Effector memory CD8-positive, alpha-beta T cell (primary cell): ENCODE data around the gene NSG1.

Experiments used
- ATAC-seq: fragments of 150-1000 bp; cut with Tn5 transposase; replicated peaks from 2 replicates; pipeline ENCODE4 v1.10.0; 2021; ENCODE audit warnings: mild to moderate bottlenecking, moderate library complexity
- DNase-seq, 3 experiments: peaks; one replicate each; pipeline ENCODE4 v3.0.0; 2021
- H3K27ac Mint-ChIP-seq, 2 donors: one replicate each; pipeline ENCODE4 v1.8.0; 2022; ENCODE audit warnings: mild to moderate bottlenecking in 2 of 2, mixed read lengths in 2 of 2, moderate library complexity in 2 of 2
- H3K27me3 Mint-ChIP-seq, 2 donors: one replicate each; pipeline ENCODE4 v1.8.0; 2022; ENCODE audit warnings: mixed read lengths in 2 of 2
- H3K36me3 Mint-ChIP-seq: one replicate; pipeline ENCODE4 v1.8.0; 2022; ENCODE audit warnings: mild to moderate bottlenecking, moderate library complexity, mixed read lengths; ENCODE audit not compliant: insufficient read depth
- H3K4me1 Mint-ChIP-seq, 2 donors: one replicate each; pipeline ENCODE4 v1.8.0; 2022; ENCODE audit warnings: low read depth in 2 of 2, mixed read lengths in 2 of 2
- H3K4me3 Mint-ChIP-seq, 2 donors: one replicate each; pipeline ENCODE4 v1.8.0; 2022; ENCODE audit warnings: mild to moderate bottlenecking in 2 of 2, mixed read lengths in 2 of 2, moderate library complexity in 2 of 2
- H3K9me3 Mint-ChIP-seq, 2 donors: one replicate each; pipeline ENCODE4 v1.8.0; 2022; ENCODE audit warnings: mixed read lengths in 2 of 2

NSG1 gene

GRCh38 chr4:4409416-4410115, 22.7 kb downstream of the NSG1 start:
- DNase-seq: no peak
- peaks cover 0 to 6% of the 10 kb centered on the region in 2 donors for H3K4me1 Mint-ChIP-seq

GRCh38 chr4:4410271-4410670, 23.4 kb downstream of the NSG1 start:
- H3K36me3 Mint-ChIP-seq: peaks cover 17% of the 10 kb centered on the region

More at GRCh38 chr4:4409416-4410115, 22.7 kb downstream of the NSG1 start:
- no peak for ATAC-seq
- peaks cover 16% of the 10 kb centered on the region for H3K36me3 Mint-ChIP-seq
- no peak overlapping the region for H3K4me3 Mint-ChIP-seq
- no peaks in the 10 kb centered on the region for H3K9me3 Mint-ChIP-seq
- H3K27me3 Mint-ChIP-seq: peaks cover 0 to 9% of the 10 kb centered on the region in 2 donors
- H3K27ac Mint-ChIP-seq: no peak overlapping the region

DNA sequence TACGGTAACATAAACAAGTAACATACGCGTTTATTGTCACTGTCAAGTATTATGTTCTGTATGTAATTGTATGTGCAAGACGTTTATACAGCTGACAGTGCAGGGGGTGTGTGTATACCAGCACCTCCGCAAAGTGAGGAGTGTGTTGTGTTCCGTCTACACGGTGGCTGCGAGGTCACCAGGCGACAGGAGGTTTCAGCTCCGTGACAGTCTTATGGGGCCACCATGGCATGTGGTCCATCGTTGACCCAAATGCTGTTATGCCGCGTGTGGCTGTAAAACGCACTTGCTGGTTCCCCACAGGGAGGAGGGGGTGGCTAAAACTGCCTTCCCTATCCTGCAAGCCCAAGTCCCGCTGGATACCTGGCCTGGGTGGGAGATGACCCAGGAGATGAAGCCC, 25.0 kb downstream of the NSG1 start:
- DNase-seq (no peak), ATAC-seq (no peak)
- Mint-ChIP-seq H3K4me3 (no peak overlapping the region), H3K4me1 (peaks cover 0 to 6% of the 10 kb centered on the region in 2 donors), H3K36me3 (peaks cover 16% of the 10 kb centered on the region), H3K27me3 (peaks cover 0 to 6% of the 10 kb centered on the region in 2 donors), H3K27ac (no peak overlapping the region), H3K9me3 (no peaks in the 10 kb centered on the region)

More at GRCh38 chr4:4410271-4410670, 23.4 kb downstream of the NSG1 start:
- H3K4me3 Mint-ChIP-seq: no peak overlapping the region
- peaks cover 0 to 6% of the 10 kb centered on the region in 2 donors for H3K4me1 Mint-ChIP-seq
- no peak overlapping the region for H3K27ac Mint-ChIP-seq
- H3K9me3 Mint-ChIP-seq: no peaks in the 10 kb centered on the region
- DNase-seq (no peak), ATAC-seq (no peak)
- H3K27me3 Mint-ChIP-seq: peaks cover 0 to 9% of the 10 kb centered on the region in 2 donors

DNA sequence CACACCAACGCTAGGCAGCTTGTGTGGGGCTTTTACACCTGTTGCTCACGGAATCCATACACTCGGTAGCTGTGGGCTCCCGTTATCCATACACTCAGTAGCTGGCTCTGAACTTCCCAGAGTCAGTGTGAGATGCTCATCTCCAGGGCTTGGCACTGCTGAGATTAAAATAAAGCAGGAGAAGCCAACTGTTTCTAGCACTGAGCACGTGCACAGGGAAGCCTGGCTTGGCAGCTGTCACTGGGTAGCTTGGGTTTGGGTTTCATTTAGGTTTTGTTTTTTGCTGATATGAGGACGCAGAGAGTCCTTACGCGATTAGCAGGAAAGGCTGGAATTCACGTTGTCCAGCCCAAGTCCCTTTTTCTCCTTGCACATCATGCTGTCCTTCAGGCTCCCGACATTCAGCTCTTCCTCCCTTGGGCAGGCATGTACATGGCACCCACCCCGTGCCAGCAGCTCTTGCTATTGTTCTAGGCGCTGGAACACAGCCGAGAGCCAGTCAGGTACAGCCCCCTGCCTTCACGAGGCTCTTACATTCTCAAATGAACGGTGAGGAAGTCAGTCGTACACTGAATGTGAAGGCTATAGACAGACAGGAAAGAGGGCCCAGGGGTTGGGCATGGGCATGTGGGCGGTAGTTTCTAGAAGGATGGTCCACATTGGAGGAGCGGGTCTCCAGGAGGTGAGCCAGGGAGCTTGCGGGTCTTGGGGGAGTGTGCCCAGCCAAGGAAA, 25.9 kb downstream of the NSG1 start:
- Mint-ChIP-seq H3K9me3 (no peaks in the 10 kb centered on the region), H3K36me3 (peaks cover 19% of the 10 kb centered on the region), H3K27me3 (no peaks in the 10 kb centered on the region), H3K27ac (peak overlapping the region in 1 of 2 donors; percentile 88), H3K4me1 (peaks cover 0 to 4% of the 10 kb centered on the region in 2 donors), H3K4me3 (no peak overlapping the region)
- ATAC-seq (no peak), DNase-seq (no peak)

- DNase-seq (no peak), ATAC-seq (no peak)
- H3K4me3 Mint-ChIP-seq: no peak overlapping the region
- H3K9me3 Mint-ChIP-seq: no peaks in the 10 kb centered on the region
- H3K36me3 Mint-ChIP-seq: peaks cover 21% of the 10 kb centered on the region
- peaks cover 0 to 6% of the 10 kb centered on the region in 2 donors for H3K4me1 Mint-ChIP-seq
- H3K27ac Mint-ChIP-seq: peak overlapping the region; percentile 60 to 88
- H3K27me3 Mint-ChIP-seq: no peaks in the 10 kb centered on the region
These were observed 26.4 kb downstream of the NSG1 start for GRCh38 chr4:4413373-4413725.

DNA sequence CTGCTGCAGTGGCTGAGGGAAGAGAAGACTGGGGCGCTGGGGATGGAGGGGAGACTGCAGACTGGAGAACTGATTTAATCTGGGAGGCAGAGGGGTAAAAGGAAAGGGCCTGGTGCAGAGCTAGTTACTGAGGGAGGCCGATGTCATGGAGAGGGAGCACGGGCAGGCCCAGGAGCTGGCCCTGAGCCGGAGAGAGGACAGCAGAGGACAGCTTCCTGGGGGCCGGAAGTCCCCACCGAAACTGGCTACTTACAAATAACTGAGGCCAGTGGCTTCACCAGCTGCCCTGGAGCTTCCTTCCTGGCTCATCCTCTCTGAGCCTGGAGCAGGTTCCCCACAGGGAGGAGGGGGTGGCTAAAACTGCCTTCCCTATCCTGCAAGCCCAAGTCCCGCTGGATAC, 26.9 kb downstream of the NSG1 start:
- no peak for DNase-seq
- Mint-ChIP-seq H3K36me3 (peaks cover 25% of the 10 kb centered on the region), H3K4me1 (peaks cover 0 to 10% of the 10 kb centered on the region in 2 donors), H3K4me3 (no peak overlapping the region), H3K27ac (peak overlapping the region; percentile 60 to 88), H3K9me3 (no peaks in the 10 kb centered on the region), H3K27me3 (no peaks in the 10 kb centered on the region)
- no peak for ATAC-seq

- Mint-ChIP-seq H3K27me3 (no peaks in the 10 kb centered on the region), H3K4me3 (no peak overlapping the region), H3K27ac (peak overlapping the region in 1 of 2 donors; percentile 57), H3K36me3 (peaks cover 36% of the 10 kb centered on the region), H3K9me3 (no peaks in the 10 kb centered on the region), H3K4me1 (peaks cover 0 to 12% of the 10 kb centered on the region in 2 donors)
- ATAC-seq (no peak), DNase-seq (no peak)
These were observed 28.4 kb downstream of the NSG1 start for GRCh38 chr4:4415107-4415805.

GRCh38 chr4:4415806-4416805, 29.2 kb downstream of the NSG1 start:
- no peak for ATAC-seq
- Mint-ChIP-seq H3K36me3 (peaks cover 44% of the 10 kb centered on the region), H3K4me1 (peaks cover 0 to 12% of the 10 kb centered on the region in 2 donors), H3K27ac (peak overlapping the region; percentile 35 to 57), H3K4me3 (no peak overlapping the region), H3K9me3 (no peaks in the 10 kb centered on the region), H3K27me3 (no peaks in the 10 kb centered on the region)
- no peak for DNase-seq

- ATAC-seq: no peak
- no peak for DNase-seq
- H3K9me3 Mint-ChIP-seq: no peaks in the 10 kb centered on the region
- peak overlapping the region in 1 of 2 donors; percentile 35 for H3K27ac Mint-ChIP-seq
- H3K4me1 Mint-ChIP-seq: peaks cover 0 to 12% of the 10 kb centered on the region in 2 donors
- no peak overlapping the region for H3K4me3 Mint-ChIP-seq
- peaks cover 52% of the 10 kb centered on the region for H3K36me3 Mint-ChIP-seq
- H3K27me3 Mint-ChIP-seq: no peaks in the 10 kb centered on the region
These were observed 30.1 kb downstream of the NSG1 start for GRCh38 chr4:4416981-4417380.

DNA sequence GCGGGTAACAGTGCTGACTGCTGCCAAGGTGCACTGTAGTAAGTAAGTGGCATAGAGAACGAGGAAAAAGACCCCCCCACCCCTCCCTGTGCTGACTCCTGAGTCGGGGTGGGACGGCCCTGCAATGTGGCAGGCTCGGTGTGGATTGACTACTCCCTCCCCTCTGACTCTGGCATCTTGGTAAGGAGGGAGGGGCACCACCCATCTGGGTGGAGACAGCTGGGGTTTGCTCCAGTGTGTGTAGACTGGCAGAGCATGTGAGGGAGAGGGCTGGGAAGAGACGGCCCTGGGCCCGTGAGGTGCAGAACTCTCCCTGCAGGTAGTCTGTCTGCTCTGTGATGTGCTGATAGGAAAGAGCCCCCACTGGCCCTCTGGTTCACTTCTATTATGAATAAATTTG, 31.0 kb downstream of the NSG1 start:
- Mint-ChIP-seq H3K4me1 (peaks cover 0 to 12% of the 10 kb centered on the region in 2 donors), H3K27ac (peak overlapping the region; percentile 69 to 88), H3K9me3 (no peaks in the 10 kb centered on the region), H3K27me3 (no peaks in the 10 kb centered on the region), H3K36me3 (peaks cover 59% of the 10 kb centered on the region), H3K4me3 (no peak overlapping the region)
- DNase-seq (no peak), ATAC-seq (no peak)

- no peak for ATAC-seq
- Mint-ChIP-seq H3K27ac (peak overlapping the region; percentile 69 to 88), H3K4me3 (no peak overlapping the region)
These were observed 31.9 kb downstream of the NSG1 start for GRCh38 chr4:4418676-4419390.

DNA sequence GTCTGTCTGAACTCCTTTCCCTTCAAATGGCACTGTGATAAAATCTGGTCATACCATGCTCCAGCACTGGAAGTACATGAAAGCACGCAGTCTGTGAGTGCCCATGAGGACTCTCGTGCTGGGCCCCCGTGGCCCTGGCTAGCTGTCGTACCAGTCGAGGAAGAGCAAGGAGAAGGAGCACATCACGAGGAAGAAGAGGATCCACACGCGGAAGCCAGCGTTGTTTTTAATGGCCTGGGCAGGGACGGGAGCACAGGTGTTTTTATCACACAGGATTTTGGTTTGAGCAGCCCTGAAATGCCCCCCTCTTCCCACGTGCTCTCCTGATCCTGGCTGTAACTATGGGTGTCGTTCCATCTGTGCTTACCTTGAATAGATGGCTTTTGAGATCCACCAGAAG, 33.0 kb downstream of the NSG1 start:
- Mint-ChIP-seq H3K27me3 (no peaks in the 10 kb centered on the region), H3K4me3 (no peak overlapping the region), H3K9me3 (no peaks in the 10 kb centered on the region), H3K36me3 (peaks cover 57% of the 10 kb centered on the region), H3K27ac (peak overlapping the region in 1 of 2 donors; percentile 18), H3K4me1 (peaks cover 0 to 8% of the 10 kb centered on the region in 2 donors)
- ATAC-seq: no peak
- DNase-seq: no peak

More at GRCh38 chr4:4418676-4419390, 31.9 kb downstream of the NSG1 start:
- Mint-ChIP-seq H3K27me3 (no peaks in the 10 kb centered on the region), H3K9me3 (no peaks in the 10 kb centered on the region), H3K36me3 (peaks cover 59% of the 10 kb centered on the region), H3K4me1 (peaks cover 0 to 8% of the 10 kb centered on the region in 2 donors)
- no peak for DNase-seq
